Limb (tissue), 2 donors: ENCODE results near the gene NEDD8.
A peak's percentile ranks its signal among the peaks of the same experiment; 100 is the strongest.

Experiments used
- DNase-seq, 2 donors: peaks; one replicate each; pipeline ENCODE4 v3.0.0-alpha.2; 2016; ENCODE audit errors: extremely low spot score in 2 of 2

NEDD8 gene

GRCh38 chr14:24179961-24180796 is 52.0 kb downstream of the NEDD8 start:
- no peak for DNase-seq

DNA sequence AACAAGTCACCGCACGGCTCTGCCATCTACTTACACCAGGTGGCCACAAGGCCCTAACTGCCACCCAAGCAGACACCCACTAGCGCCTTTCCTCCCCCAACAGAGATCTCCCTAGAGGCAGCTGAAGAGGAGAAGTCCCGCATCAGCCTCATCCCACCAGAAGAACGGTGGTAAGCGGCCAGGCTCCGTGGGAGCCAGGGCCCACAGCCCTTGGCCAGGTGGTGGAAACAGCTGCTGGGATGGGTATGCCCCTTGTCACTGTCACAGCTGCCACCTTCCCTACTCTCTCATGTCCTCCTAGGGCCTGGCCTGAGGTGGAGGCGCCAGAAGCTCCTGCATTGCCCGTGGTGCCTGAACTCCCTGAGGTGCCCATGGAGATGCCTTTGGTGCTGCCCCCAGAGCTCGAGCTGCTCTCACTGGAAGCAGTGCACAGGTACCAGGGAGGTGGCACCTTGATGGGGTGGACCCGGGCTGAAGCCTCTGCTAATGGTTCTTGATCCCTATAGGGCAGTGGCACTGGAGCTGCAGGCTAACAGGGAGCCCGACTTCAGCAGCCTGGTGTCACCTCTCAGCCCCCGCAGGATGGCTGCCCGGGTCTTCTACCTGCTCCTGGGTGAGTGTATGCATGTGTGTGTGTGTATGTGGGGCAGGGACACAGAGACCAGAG is 52.7 kb downstream of the NEDD8 start:
- DNase-seq = no peak

GRCh38 chr14:24178399-24179178 is 53.6 kb downstream of the NEDD8 start:
- DNase-seq = no peak

DNA sequence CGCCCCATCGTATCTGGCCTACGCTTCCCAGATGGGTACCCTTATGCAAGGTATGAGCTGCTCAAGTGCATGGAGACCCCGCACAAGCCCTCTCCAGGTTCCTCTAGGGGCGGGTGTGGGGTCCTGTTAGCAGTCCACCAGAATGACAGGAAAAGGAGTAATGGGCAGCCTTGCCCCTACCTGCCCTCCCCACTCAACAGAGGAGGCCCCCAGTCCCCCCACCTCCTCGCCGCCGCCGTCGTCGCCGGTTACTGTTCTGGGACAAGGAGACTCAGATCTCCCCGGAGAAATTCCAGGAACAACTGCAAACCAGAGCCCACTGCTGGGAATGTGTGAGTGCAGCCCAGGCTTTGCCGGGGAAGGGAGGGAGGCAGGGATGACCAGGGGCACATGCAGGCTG is 54.3 kb downstream of the NEDD8 start:
- no peak for DNase-seq

DNA sequence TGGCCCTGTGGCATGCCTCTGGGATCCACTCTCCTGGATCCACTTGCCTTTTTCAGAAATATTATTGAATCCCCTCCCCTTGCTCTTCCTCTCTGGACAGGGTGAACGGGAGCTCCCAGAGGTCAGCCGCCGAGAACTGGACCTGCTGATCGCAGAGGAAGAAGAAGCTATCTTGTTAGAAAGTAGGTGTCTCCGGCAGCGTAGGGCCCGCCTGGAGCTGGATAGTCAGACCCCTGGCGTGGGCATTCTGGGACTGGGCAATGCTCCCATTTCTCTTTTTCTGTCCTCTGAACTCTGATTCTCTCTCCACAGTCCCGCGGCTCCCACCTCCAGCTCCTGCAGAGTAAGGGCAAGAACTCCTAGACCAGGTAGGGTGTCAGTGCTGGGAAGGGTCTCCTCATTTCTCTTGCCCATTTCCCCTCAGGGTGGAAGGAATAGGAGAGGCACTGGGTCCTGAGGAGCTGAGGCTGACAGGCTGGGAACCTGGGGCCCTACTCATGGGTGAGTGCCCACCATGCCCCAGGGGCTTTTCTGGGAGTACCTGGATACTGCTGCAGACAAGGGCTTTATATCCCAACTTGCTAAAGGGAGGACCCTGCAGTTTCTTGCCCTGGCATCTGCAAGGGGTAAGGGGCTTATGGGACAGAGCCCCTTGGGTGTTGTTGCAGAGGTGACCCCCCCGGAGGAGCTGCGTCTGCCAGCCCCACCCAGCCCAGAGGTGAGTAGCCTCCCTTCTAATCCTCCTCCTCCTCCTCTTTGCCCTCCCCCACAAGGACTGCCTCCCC is 54.9 kb downstream of the NEDD8 start:
- no peak for DNase-seq

GRCh38 chr14:24176599-24176998 is 55.6 kb downstream of the NEDD8 start:
- no peak for DNase-seq

GRCh38 chr14:24172871-24173281 is 59.3 kb downstream of the NEDD8 start:
- no peak for DNase-seq

DNA sequence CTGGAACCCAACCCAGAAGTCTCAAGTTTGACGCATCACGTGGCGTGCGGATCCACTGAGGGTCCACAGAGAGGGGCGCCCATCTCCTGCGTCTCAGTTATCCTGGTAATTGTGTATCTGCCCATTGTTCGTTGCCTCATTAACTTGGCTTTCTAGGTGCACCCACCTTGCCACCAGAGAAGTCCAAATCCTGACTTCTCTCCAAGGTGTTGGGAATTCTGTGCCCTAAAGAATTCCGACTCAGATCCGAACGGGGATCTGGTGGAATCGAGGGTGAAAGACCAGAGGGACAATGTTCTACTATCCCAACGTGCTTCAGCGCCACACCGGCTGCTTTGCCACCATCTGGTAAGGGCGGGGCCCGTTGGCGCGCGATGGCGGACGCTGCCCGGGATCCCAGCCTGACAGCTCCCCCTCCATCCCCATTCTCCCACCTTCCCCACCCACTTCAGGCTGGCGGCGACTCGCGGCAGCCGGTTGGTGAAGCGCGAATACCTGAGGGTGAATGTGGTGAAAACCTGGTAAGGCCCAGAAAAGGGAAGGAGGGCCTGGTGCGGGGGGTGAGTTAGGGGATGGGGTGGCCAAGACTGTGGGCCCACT is 59.8 kb downstream of the NEDD8 start:
- DNase-seq = peak in 1 of 2 donors; percentile 58

DNA sequence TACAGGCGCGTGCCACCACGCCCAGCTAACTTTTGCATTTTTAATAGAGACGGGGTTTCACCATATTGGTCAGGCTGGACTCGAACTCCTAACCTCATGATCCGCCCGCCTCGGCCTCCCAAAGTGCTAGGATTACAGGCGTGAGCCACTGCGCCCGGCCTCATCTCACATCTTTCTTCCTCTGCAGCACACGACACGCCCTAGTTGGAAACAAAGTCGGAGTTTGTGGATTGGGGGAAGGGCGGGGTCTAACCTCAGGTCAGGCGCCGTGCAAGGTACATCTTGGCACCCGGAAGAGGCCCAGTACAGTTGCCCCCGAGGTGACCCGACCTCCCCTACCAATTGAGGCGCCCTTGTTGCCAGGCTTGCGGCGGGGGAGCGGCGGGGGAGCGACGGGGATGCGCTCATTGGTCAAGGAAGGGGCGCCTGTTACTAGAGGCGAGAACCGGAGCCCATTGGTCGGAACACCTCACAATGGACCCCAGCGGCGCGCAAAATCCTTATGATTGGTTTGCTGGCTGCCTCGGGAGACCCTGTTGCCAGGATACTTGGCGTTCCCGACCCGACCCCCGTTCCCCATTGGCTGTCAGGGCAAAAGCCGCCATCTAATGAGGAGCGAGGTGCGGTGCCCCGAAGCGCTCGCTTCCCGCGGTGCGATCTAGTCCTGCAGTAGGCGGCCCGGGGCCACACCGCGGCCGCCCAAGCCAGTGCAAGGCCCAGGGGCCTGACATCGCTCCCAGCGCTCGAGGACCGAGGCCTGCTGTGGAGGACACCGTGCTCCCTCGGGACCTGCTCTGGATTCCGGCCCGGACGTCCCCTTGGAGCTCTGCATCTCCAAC is 60.5 kb downstream of the NEDD8 start, which contains the start of gene REC8:
TSS of gene REC8 (plus strand) at position 659 of the 839 bp plus-strand sequence. CDS start 473 bp downstream, outside the sequence.
- DNase-seq = peak; percentile 90 to 94

GRCh38 chr14:24167469-24168114 is 64.6 kb downstream of the NEDD8 start:
- DNase-seq = no peak
